ENCODE results near the gene THEMIS. TPM values are rescaled to one million over a fixed set of nuclear protein-coding genes. Genes with fewer than 3 reads are reported as not detected.
"Not testable (repeated sequence)": the region's sequence is repeated elsewhere in the genome, so short reads cannot be mapped to it uniquely, and the experiment has no call there.

Gene THEMIS
- total RNA-seq, 1 donor = under 0.01 TPM

DNA sequence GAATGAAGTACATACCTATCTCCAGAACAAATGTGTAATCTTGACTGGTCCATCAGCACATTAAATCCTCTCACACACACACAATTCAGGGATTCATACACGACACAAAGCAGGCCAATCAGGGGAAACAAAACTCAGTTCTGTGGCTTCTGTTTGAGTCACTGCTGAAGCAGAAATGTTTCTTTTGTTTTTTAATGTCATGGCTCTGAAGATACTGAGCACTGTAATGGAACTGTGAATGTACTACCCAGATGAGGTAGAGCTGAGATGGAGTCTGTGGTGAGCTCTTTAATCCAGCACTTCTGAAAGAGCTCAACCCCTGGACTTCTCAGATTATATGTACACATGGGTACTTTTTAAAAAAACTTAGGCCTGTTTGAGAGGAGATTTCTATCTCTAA is 116.4 kb downstream of the THEMIS start:
- TF ChIP-seq, protein P1, sequence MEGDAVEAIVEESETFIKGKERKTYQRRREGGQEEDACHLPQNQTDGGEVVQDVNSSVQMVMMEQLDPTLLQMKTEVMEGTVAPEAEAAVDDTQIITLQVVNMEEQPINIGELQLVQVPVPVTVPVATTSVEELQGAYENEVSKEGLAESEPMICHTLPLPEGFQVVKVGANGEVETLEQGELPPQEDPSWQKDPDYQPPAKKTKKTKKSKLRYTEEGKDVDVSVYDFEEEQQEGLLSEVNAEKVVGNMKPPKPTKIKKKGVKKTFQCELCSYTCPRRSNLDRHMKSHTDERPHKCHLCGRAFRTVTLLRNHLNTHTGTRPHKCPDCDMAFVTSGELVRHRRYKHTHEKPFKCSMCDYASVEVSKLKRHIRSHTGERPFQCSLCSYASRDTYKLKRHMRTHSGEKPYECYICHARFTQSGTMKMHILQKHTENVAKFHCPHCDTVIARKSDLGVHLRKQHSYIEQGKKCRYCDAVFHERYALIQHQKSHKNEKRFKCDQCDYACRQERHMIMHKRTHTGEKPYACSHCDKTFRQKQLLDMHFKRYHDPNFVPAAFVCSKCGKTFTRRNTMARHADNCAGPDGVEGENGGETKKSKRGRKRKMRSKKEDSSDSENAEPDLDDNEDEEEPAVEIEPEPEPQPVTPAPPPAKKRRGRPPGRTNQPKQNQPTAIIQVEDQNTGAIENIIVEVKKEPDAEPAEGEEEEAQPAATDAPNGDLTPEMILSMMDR (IDR thresholded peaks at IDR 0.05; ENCODE audit: insufficient read depth, low read length) = no peak
- DNase-seq (ENCODE audit: low read depth) = no peak
- no peak overlapping the region for H3K4me3 ChIP-seq (ENCODE audit: low read depth, low read length)

DNA sequence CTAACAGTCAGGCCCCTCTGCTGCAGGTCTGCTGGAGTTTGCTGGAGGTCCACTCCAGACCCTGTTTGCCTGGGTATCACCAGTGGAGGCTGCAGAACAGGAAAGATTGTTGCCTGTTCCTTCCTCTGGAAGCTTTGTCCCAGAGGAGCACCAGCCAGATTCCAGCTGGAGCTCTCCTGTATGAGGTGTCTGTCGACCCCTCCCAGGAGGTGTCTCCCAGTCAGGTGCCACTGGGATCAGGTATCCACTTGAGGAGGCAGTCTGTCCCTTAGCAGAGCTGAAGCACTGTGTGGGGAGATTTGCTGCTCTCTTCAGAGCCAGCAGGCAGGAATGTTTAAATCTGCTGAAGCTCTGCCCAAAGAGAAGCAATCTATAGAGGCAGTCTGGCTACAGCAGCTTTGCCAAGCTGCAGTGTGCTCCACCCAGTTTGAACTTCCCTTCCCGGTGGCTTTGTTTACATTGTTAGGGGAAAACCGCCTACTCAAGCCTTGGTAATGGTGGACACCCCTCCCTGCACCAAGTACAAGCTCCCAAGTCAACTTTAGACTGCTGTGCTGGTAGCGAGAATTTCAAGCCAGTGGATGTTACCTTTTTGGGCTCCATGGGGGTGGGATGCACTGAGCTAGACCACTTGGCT is 119.1 kb downstream of the THEMIS start:
- DNase-seq (ENCODE audit: low read depth) = peak; percentile 4
- H3K4me3 ChIP-seq (ENCODE audit: low read depth, low read length) = not testable (repeated sequence)

DNA sequence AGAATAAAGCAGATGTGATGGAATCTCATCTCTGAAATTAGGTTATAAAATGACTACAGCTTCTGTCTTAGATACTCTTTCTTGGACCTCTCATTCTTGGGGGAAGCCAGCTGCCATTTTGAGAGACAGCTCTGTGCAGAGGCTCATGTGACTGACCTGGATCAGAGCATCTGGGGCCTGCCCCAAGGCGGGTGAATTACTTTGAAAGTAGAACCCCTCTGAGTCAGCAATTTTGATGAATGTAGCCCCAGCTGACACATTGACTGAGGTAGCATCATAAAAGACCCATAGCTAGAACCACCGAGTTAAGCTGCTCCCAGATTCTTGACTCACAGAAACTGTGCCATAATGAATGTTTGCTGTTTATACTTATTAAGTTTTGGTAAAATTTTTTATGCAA is 124.5 kb downstream of the THEMIS start:
- DNase-seq (ENCODE audit: low read depth) = no peak
- H3K4me3 ChIP-seq (ENCODE audit: low read depth, low read length) = no peak overlapping the region
- TF ChIP-seq, protein P1 (IDR thresholded peaks at IDR 0.05; ENCODE audit: insufficient read depth, low read length) = no peak

DNA sequence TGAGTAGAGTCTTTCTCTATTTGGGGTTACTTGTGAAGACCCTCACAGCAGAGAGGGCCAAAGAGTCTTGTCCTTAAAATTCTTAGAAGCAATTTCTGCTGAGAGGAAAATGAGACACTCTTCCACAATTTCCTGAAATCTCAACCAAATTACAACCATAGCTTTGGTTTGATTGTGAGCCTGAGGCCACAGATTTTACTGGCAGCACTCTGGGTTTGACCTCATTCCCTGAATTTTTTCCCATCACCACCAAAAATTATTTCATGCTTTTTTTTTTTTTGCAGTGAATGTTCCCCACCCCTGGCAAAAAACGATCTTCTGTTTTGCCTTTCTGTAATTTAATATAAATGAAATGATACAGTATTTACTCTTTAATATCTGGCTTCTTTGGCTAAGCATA is 125.5 kb downstream of the THEMIS start:
- H3K4me3 ChIP-seq (ENCODE audit: low read depth, low read length) = no peak overlapping the region
- TF ChIP-seq, protein P1 (IDR thresholded peaks at IDR 0.05; ENCODE audit: insufficient read depth, low read length) = no peak
- peak; percentile 6 for DNase-seq (ENCODE audit: low read depth)

DNA sequence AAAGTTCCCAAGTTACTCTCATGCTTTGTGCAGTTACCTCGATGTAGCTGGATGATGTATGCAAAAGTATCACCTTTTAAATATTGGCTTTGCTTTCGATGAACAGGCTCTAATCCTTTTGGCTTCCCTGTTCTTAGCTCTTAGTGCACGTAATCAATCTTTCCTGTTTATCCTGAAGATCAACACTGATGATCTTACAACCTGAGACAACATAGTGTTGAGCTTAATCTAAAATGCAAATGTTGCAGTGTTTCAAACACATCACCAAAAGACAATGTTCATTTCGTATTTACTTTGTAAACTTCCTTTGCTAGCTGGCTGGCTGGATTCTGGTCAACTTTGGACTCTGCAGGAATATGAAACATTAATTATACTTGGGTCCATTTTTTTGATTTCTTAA is 132.1 kb downstream of the THEMIS start:
- TF ChIP-seq, protein P1 (IDR thresholded peaks at IDR 0.05; ENCODE audit: insufficient read depth, low read length) = no peak
- DNase-seq (ENCODE audit: low read depth) = no peak
- H3K4me3 ChIP-seq (ENCODE audit: low read depth, low read length) = no peak overlapping the region

DNA sequence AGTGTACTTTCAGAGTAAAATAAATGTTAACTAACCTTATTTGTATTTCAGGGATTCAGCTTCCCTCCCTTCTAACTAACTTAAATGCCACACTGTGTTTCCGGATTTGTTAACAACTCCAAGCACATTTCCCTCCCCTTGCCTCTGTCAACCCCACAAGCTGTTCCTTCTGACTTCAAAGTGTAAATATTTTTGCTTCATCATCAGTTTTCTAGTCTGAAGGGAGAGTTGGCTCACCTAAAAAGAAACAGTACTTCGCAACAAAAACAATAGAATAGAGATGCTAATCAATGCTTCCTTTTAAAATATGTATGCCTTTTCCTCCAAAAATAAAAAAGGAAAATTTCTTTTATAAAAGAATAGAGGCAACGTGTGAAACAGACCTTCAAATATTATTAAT is 132.6 kb downstream of the THEMIS start:
- DNase-seq (ENCODE audit: low read depth) = no peak
- H3K4me3 ChIP-seq (ENCODE audit: low read depth, low read length) = no peak overlapping the region
- TF ChIP-seq, protein P1 (IDR thresholded peaks at IDR 0.05; ENCODE audit: insufficient read depth, low read length) = no peak

DNA sequence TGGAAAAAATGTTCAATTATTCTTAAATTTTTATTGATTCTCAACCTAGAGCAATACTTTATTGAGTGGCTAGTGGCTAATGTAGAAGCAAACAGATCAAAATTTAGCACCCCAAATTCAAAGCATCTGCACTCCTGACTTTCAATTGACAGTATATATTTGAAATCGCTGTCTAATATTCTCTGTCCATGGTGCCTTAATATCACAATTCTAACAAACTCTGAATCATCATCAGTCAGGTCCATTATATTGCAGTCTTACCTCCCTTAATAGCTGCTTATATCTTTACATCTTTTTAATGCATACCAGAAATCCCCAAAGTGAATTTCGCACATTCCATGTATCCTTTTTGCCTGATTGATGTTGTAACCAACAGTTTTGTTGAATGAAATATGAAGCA is 134.9 kb downstream of the THEMIS start:
- no peak overlapping the region for H3K4me3 ChIP-seq (ENCODE audit: low read depth, low read length)
- no peak for DNase-seq (ENCODE audit: low read depth)
- TF ChIP-seq, protein P1 (IDR thresholded peaks at IDR 0.05; ENCODE audit: insufficient read depth, low read length) = no peak

Measured in fibroblast of the aortic adventitia (primary cell).